WTC11 (cell line): Measurements from ENCODE around the gene JHY. TPM values are rescaled to one million over a fixed set of nuclear protein-coding genes. Genes with fewer than 3 reads are reported as not detected.

Source experiments
- ATAC-seq: fragments of 200-7000 bp; cut with Tn5 transposase; 2 replicates; pipeline ENCODE4 v1.10.0; 2021; ENCODE audit warnings: mild to moderate bottlenecking, moderate library complexity
- CTCF ChIA-PET: fragments of 300-600 bp; sonication (Branson Sonifier 250); formaldehyde crosslinking; loops from one replicate; lab custom pipeline; 2021; ENCODE audit warnings: antibody characterized with exemption; lab: Charles Lee
- POLR2A ChIA-PET: fragments of 350-600 bp; sonication (Branson Sonifier 250); formaldehyde crosslinking; loops from one replicate; lab custom pipeline; 2021; ENCODE audit warnings: antibody characterized with exemption; lab: Charles Lee
- DNase-seq: peaks from one replicate; pipeline ENCODE4 v3.0.0; 2021; ENCODE audit warnings: low spot score
- H3K27ac Mint-ChIP-seq: 2 replicates; pipeline ENCODE4 v1.8.0; 2021; ENCODE audit warnings: mixed read lengths
- H3K27me3 Mint-ChIP-seq: 2 replicates; pipeline ENCODE4 v1.8.0; 2021; ENCODE audit warnings: low read depth, mild to moderate bottlenecking, moderate library complexity, mixed read lengths
- H3K36me3 Mint-ChIP-seq: 2 replicates; pipeline ENCODE4 v1.8.0; 2021; ENCODE audit warnings: mixed read lengths
- H3K4me1 Mint-ChIP-seq: 2 replicates; pipeline ENCODE4 v1.8.0; 2022; ENCODE audit warnings: mixed read lengths
- H3K4me3 Mint-ChIP-seq: 2 replicates; pipeline ENCODE4 v1.8.0; 2021; ENCODE audit warnings: mild to moderate bottlenecking, moderate library complexity, mixed read lengths
- H3K9me3 Mint-ChIP-seq: 2 replicates; pipeline ENCODE4 v1.8.0; 2021; ENCODE audit warnings: mixed read lengths
- GTF2I ChIP-seq: fragments of 250-450 bp; sonication (Bioruptor Pico); conservative IDR thresholded peaks from 2 replicates; pipeline ENCODE4 v1.4.0; 2021; ENCODE audit warnings: mild to moderate bottlenecking
- HMGA2 ChIP-seq: fragments of 250-450 bp; sonication (Bioruptor Pico); IDR thresholded peaks from 2 replicates; pipeline ENCODE4 v1.4.0; 2021; ENCODE audit warnings: mild to moderate bottlenecking, moderate library complexity
- JUN ChIP-seq: sonication (generic); formaldehyde crosslinking; IDR thresholded peaks from 2 replicates; pipeline ENCODE4 v1.8.0; 2023; ENCODE audit warnings: mild to moderate bottlenecking, missing genetic modification reagents
- NFATC4 ChIP-seq: fragments of 250-450 bp; sonication (Bioruptor Pico); IDR thresholded peaks from 2 replicates; pipeline ENCODE4 v1.9.0; 2021; ENCODE audit warnings: mild to moderate bottlenecking
- NFYB ChIP-seq: sonication (generic); formaldehyde crosslinking; conservative IDR thresholded peaks from 2 replicates; pipeline ENCODE4 v1.8.0; 2022; ENCODE audit warnings: low read depth, missing genetic modification reagents
- NR1H2 ChIP-seq: sonication (generic); formaldehyde crosslinking; IDR thresholded peaks from 2 replicates; pipeline ENCODE4 v1.9.0; 2021; ENCODE audit warnings: mild to moderate bottlenecking, moderate library complexity, missing genetic modification reagents
- TP53 ChIP-seq: sonication (generic); formaldehyde crosslinking; IDR thresholded peaks from 2 replicates; pipeline ENCODE4 v1.8.1; 2023; ENCODE audit warnings: mild to moderate bottlenecking, missing genetic modification reagents
- ZBTB21 ChIP-seq: sonication (generic); formaldehyde crosslinking; IDR thresholded peaks from 2 replicates; pipeline ENCODE4 v1.8.1; 2023; ENCODE audit warnings: mild to moderate bottlenecking, missing genetic modification reagents, borderline replicate concordance
- ZNF138 ChIP-seq: sonication (generic); formaldehyde crosslinking; conservative IDR thresholded peaks from 2 replicates; pipeline ENCODE4 v1.8.1; 2022; ENCODE audit warnings: mild to moderate bottlenecking, moderate library complexity, missing genetic modification reagents
- ZNF219 ChIP-seq: sonication (generic); formaldehyde crosslinking; IDR thresholded peaks from 2 replicates; pipeline ENCODE4 v1.8.0; 2023; ENCODE audit warnings: missing genetic modification reagents, mild to moderate bottlenecking, borderline replicate concordance
- ZNF232 ChIP-seq: sonication (generic); formaldehyde crosslinking; IDR thresholded peaks from 2 replicates; pipeline ENCODE4 v1.8.0; 2022; ENCODE audit warnings: mild to moderate bottlenecking, missing genetic modification reagents
- ZNF263 ChIP-seq: sonication (generic); formaldehyde crosslinking; IDR thresholded peaks from 2 replicates; pipeline ENCODE4 v1.8.1; 2022; ENCODE audit warnings: low read depth, mild to moderate bottlenecking, moderate library complexity, missing genetic modification reagents
- ZNF396 ChIP-seq: fragments of 250-450 bp; sonication (Bioruptor Pico); IDR thresholded peaks from 2 replicates; pipeline ENCODE4 v1.8.0; 2021; ENCODE audit warnings: mild to moderate bottlenecking, moderate library complexity, borderline replicate concordance
- total RNA-seq: library from RNA; stranded (reverse); gene quantifications from 3 replicates; pipeline ENCODE4 v1.2.3, GENCODE V29; 2021
- TF ChIP-seq, protein P1 (sequence below): sonication (generic); formaldehyde crosslinking; IDR thresholded peaks from 2 replicates; pipeline ENCODE4 v1.8.0; 2023; ENCODE audit warnings: missing genetic modification reagents
- TF ChIP-seq, protein P2 (sequence below): fragments of 250-450 bp; sonication (Bioruptor Pico); IDR thresholded peaks from 2 replicates; pipeline ENCODE4 v1.9.0; 2021; ENCODE audit warnings: moderate library complexity, mild to moderate bottlenecking, inconsistent platforms, borderline replicate concordance
- TF ChIP-seq, protein P3 (sequence below): sonication (generic); formaldehyde crosslinking; IDR thresholded peaks from 2 replicates; pipeline ENCODE4 v1.8.1; 2023; ENCODE audit warnings: mild to moderate bottlenecking, missing genetic modification reagents, moderate library complexity
- TF ChIP-seq, protein P4 (sequence below): sonication (generic); formaldehyde crosslinking; IDR thresholded peaks from 2 replicates; pipeline ENCODE4 v1.8.1; 2023; ENCODE audit warnings: mild to moderate bottlenecking, moderate library complexity, missing genetic modification reagents
- TF ChIP-seq, protein P5 (sequence below): sonication (generic); formaldehyde crosslinking; IDR thresholded peaks from 2 replicates; pipeline ENCODE4 v1.8.0; 2022; ENCODE audit warnings: mild to moderate bottlenecking, missing genetic modification reagents
- TF ChIP-seq, protein P6 (sequence below): fragments of 250-450 bp; sonication (Bioruptor Pico); conservative IDR thresholded peaks from 2 replicates; pipeline ENCODE4 v1.9.0; 2021; ENCODE audit warnings: mild to moderate bottlenecking
- TF ChIP-seq, protein P7 (sequence below): sonication (generic); formaldehyde crosslinking; IDR thresholded peaks from 2 replicates; pipeline ENCODE4 v1.8.1; 2023; ENCODE audit warnings: mild to moderate bottlenecking, missing genetic modification reagents, borderline replicate concordance
- TF ChIP-seq, protein P8 (sequence below): sonication (generic); formaldehyde crosslinking; IDR thresholded peaks from 2 replicates; pipeline ENCODE4 v1.8.1; 2023; ENCODE audit warnings: mild to moderate bottlenecking, missing genetic modification reagents

The JHY gene
- total RNA-seq, 1 experiment from 2014 or later: 1.6 TPM

DNA sequence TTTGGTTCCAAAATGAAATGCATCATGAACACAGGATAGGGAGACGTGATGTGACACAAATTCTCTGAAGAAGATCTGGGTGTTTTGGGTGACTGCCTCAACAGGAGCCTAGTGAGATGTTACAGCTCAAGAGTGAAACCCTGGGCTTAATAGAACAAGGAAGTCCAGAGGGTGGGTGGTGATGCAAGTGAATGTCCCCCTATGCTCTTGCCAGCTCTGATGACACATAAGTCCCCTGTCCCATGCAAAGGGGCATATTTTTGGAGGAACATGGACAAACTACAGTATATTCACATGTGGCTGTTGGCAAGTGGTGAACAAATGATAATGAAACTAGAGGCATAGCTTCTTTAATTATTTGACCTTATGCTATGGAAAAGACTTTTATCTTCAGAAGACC is 35.1 kb upstream of the JHY start:
- DNase-seq: no peak
- H3K4me1 Mint-ChIP-seq: peaks cover 24% of the 10 kb centered on the region
- H3K27ac Mint-ChIP-seq: no peak overlapping the region
- CTCF ChIA-PET: interaction anchor here (0.8 to 1.1 kb wide), 2 partner anchors 16 to 206 kb away, joined by 3 to 4 read pairs; no protein-coding TSS in a partner anchor
- ATAC-seq: no peak
- TF ChIP-seq GTF2I (CRISPR knock-in tag): no peak
- no peak for TF ChIP-seq ZBTB21 (CRISPR knock-in tag)
- no peak for TF ChIP-seq NFATC4 (CRISPR knock-in tag)
- TF ChIP-seq, protein P1, sequence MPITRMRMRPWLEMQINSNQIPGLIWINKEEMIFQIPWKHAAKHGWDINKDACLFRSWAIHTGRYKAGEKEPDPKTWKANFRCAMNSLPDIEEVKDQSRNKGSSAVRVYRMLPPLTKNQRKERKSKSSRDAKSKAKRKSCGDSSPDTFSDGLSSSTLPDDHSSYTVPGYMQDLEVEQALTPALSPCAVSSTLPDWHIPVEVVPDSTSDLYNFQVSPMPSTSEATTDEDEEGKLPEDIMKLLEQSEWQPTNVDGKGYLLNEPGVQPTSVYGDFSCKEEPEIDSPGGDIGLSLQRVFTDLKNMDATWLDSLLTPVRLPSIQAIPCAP (CRISPR knock-in tag): no peak
- TF ChIP-seq, protein P2, sequence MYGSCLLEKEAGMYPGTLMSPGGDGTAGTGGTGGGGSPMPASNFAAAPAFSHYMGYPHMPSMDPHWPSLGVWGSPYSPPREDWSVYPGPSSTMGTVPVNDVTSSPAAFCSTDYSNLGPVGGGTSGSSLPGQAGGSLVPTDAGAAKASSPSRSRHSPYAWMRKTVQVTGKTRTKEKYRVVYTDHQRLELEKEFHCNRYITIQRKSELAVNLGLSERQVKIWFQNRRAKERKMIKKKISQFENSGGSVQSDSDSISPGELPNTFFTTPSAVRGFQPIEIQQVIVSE: no peak
- TF ChIP-seq HMGA2: no peak
- POLR2A ChIA-PET: no interaction called here
- H3K27me3 Mint-ChIP-seq: no peaks in the 10 kb centered on the region
- H3K4me3 Mint-ChIP-seq: no peak overlapping the region
- H3K36me3 Mint-ChIP-seq: no peaks in the 10 kb centered on the region
- peaks cover 8% of the 10 kb centered on the region; the same call in 1 of the 2 replicates for H3K9me3 Mint-ChIP-seq

DNA sequence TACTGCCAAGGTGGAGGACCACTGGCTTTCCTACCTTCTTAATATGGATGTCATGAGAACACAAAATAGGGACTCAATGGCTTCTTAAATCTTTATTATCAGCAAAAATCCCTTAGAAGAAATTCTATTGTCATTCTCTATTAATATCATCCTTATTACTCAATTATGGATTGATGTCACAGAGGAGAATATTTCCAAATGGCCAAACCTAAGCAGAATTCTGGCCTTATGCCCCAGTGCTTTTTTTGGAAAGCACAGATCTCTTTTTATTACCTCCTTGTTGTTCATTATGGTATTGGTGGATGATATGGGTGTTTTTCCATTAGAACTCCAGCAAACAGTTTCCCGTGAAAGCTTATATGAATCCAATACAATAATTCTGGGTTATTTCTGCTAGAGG is 34.4 kb upstream of the JHY start:
- TF ChIP-seq NFATC4 (CRISPR knock-in tag): no peak
- no peak for TF ChIP-seq ZNF396 (CRISPR knock-in tag)
- no peak for TF ChIP-seq ZNF263 (CRISPR knock-in tag)
- TF ChIP-seq, protein P3, sequence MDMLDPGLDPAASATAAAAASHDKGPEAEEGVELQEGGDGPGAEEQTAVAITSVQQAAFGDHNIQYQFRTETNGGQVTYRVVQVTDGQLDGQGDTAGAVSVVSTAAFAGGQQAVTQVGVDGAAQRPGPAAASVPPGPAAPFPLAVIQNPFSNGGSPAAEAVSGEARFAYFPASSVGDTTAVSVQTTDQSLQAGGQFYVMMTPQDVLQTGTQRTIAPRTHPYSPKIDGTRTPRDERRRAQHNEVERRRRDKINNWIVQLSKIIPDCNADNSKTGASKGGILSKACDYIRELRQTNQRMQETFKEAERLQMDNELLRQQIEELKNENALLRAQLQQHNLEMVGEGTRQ: no peak
- TF ChIP-seq, protein P4, sequence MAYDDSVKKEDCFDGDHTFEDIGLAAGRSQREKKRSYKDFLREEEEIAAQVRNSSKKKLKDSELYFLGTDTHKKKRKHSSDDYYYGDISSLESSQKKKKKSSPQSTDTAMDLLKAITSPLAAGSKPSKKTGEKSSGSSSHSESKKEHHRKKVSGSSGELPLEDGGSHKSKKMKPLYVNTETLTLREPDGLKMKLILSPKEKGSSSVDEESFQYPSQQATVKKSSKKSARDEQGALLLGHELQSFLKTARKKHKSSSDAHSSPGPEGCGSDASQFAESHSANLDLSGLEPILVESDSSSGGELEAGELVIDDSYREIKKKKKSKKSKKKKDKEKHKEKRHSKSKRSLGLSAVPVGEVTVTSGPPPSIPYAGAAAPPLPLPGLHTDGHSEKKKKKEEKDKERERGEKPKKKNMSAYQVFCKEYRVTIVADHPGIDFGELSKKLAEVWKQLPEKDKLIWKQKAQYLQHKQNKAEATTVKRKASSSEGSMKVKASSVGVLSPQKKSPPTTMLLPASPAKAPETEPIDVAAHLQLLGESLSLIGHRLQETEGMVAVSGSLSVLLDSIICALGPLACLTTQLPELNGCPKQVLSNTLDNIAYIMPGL (CRISPR knock-in tag): no peak
- TF ChIP-seq, protein P5, sequence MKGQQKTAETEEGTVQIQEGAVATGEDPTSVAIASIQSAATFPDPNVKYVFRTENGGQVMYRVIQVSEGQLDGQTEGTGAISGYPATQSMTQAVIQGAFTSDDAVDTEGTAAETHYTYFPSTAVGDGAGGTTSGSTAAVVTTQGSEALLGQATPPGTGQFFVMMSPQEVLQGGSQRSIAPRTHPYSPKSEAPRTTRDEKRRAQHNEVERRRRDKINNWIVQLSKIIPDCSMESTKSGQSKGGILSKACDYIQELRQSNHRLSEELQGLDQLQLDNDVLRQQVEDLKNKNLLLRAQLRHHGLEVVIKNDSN (CRISPR knock-in tag): no peak
- TF ChIP-seq, protein P6, sequence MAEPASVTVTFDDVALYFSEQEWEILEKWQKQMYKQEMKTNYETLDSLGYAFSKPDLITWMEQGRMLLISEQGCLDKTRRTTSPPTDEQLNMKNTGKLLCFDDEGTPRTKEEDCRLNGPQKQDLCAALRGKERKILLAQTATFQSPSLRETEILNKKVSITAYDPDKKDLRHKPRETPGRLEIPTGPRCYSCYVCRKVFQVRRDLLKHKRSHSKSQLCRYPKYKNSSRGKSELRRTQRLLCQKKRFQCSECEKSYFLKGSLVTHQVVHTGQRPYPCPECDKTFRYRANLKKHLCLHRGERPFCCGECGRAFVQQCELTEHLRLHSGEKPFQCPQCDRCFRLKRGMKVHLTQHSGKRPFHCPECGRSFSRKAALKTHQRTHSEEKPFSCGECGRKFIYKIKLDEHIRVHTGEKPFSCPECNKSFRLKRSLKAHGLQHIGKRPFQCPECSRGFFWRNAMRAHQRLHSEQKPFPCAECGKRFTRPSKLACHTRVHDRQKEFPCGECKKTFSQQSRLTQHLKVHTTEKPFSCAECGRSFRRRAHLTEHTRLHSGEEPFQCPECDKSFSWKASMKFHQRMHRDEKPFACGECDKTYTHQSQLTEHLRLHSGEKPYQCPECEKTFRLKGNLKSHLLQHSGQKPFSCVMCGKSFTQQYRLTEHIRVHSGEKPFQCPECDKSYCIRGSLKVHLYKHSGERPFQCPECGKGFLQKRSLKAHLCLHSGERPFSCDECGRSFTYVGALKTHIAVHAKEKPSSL (CRISPR knock-in tag): no peak
- TF ChIP-seq ZNF232 (CRISPR knock-in tag): no peak
- TF ChIP-seq, protein P7, sequence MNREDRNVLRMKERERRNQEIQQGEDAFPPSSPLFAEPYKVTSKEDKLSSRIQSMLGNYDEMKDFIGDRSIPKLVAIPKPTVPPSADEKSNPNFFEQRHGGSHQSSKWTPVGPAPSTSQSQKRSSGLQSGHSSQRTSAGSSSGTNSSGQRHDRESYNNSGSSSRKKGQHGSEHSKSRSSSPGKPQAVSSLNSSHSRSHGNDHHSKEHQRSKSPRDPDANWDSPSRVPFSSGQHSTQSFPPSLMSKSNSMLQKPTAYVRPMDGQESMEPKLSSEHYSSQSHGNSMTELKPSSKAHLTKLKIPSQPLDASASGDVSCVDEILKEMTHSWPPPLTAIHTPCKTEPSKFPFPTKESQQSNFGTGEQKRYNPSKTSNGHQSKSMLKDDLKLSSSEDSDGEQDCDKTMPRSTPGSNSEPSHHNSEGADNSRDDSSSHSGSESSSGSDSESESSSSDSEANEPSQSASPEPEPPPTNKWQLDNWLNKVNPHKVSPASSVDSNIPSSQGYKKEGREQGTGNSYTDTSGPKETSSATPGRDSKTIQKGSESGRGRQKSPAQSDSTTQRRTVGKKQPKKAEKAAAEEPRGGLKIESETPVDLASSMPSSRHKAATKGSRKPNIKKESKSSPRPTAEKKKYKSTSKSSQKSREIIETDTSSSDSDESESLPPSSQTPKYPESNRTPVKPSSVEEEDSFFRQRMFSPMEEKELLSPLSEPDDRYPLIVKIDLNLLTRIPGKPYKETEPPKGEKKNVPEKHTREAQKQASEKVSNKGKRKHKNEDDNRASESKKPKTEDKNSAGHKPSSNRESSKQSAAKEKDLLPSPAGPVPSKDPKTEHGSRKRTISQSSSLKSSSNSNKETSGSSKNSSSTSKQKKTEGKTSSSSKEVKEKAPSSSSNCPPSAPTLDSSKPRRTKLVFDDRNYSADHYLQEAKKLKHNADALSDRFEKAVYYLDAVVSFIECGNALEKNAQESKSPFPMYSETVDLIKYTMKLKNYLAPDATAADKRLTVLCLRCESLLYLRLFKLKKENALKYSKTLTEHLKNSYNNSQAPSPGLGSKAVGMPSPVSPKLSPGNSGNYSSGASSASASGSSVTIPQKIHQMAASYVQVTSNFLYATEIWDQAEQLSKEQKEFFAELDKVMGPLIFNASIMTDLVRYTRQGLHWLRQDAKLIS: no peak
- TF ChIP-seq, protein P2: no peak
- no peak for TF ChIP-seq NFYB (CRISPR knock-in tag)
- TF ChIP-seq ZNF219 (CRISPR knock-in tag): no peak
- no peak for TF ChIP-seq TP53 (CRISPR knock-in tag)
- TF ChIP-seq NR1H2 (CRISPR knock-in tag): no peak
- TF ChIP-seq ZNF138: no peak
- TF ChIP-seq JUN (CRISPR knock-in tag): no peak
- TF ChIP-seq, protein P8, sequence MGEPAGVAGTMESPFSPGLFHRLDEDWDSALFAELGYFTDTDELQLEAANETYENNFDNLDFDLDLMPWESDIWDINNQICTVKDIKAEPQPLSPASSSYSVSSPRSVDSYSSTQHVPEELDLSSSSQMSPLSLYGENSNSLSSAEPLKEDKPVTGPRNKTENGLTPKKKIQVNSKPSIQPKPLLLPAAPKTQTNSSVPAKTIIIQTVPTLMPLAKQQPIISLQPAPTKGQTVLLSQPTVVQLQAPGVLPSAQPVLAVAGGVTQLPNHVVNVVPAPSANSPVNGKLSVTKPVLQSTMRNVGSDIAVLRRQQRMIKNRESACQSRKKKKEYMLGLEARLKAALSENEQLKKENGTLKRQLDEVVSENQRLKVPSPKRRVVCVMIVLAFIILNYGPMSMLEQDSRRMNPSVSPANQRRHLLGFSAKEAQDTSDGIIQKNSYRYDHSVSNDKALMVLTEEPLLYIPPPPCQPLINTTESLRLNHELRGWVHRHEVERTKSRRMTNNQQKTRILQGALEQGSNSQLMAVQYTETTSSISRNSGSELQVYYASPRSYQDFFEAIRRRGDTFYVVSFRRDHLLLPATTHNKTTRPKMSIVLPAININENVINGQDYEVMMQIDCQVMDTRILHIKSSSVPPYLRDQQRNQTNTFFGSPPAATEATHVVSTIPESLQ: no peak
- TF ChIP-seq GTF2I (CRISPR knock-in tag): no peak
- H3K36me3 Mint-ChIP-seq: no peaks in the 10 kb centered on the region
- 0 out of 2 replicates have a peak, but pooled peaks cover under 1% of the 10 kb centered on the region for H3K9me3 Mint-ChIP-seq
- POLR2A ChIA-PET: no interaction called here
- H3K27ac Mint-ChIP-seq: no peak overlapping the region
- CTCF ChIA-PET: interaction anchor here (1.1 kb wide), 1 partner anchor 67 kb away, joined by 3 read pairs; no protein-coding TSS in a partner anchor
- no peaks in the 10 kb centered on the region for H3K27me3 Mint-ChIP-seq
- H3K4me1 Mint-ChIP-seq: peaks cover 28% of the 10 kb centered on the region
- DNase-seq (no peak), ATAC-seq (no peak)
- no peak overlapping the region for H3K4me3 Mint-ChIP-seq
